GM18508 (cell line): ENCODE data around the gene NPIPB9.

ENCODE experiments used
- ATAC-seq: cut with Tn5 transposase; IDR thresholded peaks from one replicate; pipeline ENCODE4 v1.9.1; 2021; ENCODE audit warnings: moderate number of reproducible peaks; ENCODE audit not compliant: insufficient read depth, unreplicated experiment

The NPIPB9 gene

GRCh38 chr16:28821874-28822519, 70.4 kb downstream of the NPIPB9 start:
- ATAC-seq = no peak
